ENCODE measurements around the gene SETD5. TPM values are rescaled to one million over a fixed set of nuclear protein-coding genes. Genes with fewer than 3 reads are reported as not detected.

The SETD5 gene
- total RNA-seq = 125 and 142 TPM in 2 replicates

GRCh38 chr3:9397332-9397905 lies at the start of gene SETD5:
TSS of gene SETD5 (plus strand) at chr3:9397615. CDS start at chr3:9428939, 31,324 bp downstream.
- intact Hi-C loops (cut with micrococcal nuclease) = loop anchor here (1.0 to 2.0 kb wide), 10 partner anchors 25 to 851 kb away; partner anchors contain the start of genes BRPF1, CRELD1, EMC3 and JAGN1

DNA sequence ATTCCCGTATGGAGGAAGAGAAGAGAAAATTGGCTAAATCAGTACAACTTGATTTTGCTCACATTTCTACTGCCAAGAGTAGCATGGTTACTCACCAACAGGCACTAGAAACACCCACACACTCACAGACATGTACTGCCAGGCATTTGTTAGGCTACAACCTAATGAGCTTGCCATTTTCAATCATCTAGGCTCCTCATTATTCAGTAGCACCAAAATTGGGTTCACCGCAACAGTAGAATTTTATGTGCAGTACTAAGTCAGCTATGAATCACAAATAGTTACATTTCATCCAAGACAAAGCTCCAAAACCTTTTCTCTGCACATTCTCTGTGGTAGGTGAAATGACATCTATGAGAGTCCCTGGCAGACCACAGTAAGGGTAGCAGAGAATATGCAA lies 49.5 kb upstream of the SETD5 start:
- intact Hi-C loops (cut with micrococcal nuclease) = no loop called here

DNA sequence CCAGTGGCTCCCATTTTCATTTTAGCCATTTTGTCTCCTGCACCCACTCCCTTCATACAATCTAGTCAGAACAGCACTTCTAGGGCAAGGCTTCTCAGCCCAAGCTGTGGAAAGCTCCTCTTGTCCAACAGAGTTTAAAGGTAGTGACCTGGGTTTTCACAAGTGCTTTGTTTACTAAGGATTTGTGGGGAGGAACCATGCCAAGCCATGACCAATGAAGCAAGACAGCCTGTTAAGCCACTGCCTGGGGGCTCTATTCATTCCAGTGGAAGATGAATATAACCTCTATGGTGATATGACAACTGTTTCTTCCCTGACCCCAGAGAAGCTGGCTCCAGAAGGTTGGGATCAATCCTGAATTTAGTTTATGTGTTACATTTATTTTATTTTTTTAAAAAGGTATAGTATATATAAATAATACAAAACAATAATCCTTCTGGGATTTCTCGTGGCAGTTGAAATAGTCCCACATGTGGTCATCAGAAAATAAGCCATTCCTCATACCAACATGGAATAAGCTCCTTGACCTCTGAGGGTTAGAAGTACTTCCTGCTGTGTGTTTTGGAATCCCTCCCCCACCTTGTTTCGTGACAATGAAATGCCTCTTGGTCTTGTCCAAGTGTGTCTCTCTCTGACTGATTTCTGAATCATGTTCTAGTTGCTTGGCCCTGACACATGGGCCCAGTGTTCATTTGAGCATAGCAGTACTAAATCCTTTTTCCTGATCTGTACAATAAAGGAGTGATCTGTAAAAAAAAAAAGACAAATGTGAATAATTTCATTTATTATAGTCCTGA lies 47.9 kb upstream of the SETD5 start:
- intact Hi-C loops (cut with micrococcal nuclease) = no loop called here

GRCh38 chr3:9351709-9352126 lies 45.7 kb upstream of the SETD5 start:
- intact Hi-C loops (cut with micrococcal nuclease) = loop anchor here (2.0 kb wide), 2 partner anchors 71 to 151 kb away; no protein-coding TSS in a partner anchor

DNA sequence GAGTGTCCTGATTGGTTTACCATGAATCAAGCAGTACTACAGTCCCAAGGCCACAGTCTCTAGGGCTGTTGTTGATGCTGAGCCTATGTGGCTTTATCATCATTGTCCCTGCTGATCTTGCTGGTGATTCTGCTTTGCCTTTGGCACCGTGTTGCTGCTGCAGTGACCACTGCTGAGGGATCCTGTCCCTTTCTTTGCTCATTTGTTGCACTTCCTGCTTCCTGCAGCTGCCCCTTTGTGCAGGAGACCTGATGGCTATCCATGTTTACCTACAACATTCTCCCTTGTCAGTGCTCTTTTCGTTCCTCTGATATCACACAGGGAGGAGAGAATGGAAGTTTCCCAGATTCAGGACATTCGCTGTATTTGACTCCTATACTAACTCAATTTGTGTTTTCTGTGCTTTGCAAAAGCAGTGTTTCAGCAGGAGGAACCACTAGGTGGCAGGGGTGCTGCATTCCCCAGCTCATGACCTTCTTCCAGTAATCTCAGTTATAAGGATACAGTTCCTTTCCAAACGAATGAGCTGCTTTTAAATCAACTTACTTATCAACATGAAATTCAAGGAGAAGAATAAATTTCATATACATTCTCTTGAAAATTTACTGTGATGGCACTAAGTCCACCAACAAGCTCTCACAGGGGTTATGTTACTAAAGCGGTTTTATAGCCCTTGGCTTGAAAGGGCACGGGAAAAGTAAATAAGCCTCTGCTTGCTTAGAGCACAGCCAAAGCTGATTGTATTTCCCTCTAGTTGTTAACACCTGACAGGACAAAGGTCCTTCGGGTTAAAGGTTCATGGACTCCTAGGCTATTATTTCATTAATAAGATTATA lies 44.3 kb upstream of the SETD5 start:
- intact Hi-C loops (cut with micrococcal nuclease) = loop anchor here (1.0 to 2.0 kb wide), 4 partner anchors 9 to 374 kb away; no protein-coding TSS in a partner anchor

DNA sequence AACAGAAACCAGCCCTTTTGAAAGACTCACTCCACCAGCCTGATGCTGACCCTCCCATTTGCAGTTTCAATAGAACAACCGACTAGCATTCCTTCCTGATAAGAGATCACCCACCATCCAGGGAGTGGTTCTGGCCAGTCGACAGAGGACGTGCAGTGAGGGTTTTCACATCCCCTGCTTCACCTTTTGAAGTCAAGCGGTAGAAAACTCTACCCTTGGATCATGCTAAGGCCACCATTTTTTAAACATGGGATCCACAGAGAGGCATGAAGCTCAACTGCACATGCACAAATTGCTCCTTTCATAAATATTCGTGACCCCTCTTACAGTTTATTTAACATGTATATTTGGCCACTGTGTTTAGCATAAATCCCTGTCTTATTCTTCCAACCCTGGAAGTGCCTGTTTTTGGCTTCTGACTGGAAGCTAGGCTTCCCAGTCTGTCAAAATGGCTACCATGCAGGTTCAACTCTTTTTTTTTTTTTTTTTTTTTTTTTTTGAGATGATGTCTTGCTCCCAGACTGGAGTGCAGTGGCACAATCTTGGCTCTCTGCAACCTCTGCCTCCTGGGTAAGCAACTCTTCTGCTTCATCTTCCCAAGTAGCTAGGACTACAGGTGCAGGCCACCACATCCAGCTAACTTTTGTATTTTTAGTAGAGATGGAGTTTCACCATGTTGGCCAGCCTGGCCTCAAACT lies 35.6 kb upstream of the SETD5 start:
- intact Hi-C loops (cut with micrococcal nuclease) = loop anchor here (1.0 to 10.0 kb wide), 7 partner anchors 9 to 399 kb away; partner anchors contain the start of genes BRPF1, MTMR14 and RAD18

- intact Hi-C loops (cut with micrococcal nuclease) = loop anchor here (1.0 to 10.0 kb wide), 8 partner anchors 10 to 400 kb away; partner anchors contain the start of genes BRPF1, MTMR14, RAD18 and SETD5
Measured at GRCh38 chr3:9362731-9363530, 34.5 kb upstream of the SETD5 start, which contains the start of gene THUMPD3. TSS of gene THUMPD3 (plus strand) at chr3:9363054. CDS start at chr3:9365069, 2,015 bp downstream.

DNA sequence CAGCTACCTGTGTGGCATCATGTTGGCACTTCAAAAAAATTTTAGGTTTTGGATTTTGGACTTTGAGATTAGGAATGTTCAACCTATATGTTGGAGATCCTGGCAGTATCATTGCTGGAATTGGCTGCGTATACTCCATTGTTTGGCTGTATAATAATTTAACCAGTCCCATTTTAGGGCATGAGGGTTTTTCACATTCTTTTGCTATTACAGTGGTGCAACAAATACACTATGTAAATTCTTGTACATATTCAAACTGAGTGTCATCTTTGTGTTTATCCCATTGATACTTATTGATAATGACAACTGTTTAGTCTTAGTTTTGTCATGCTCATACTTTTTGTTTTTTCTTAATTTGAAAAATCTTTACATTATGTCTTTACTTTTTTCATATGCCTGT lies 27.9 kb upstream of the SETD5 start:
- intact Hi-C loops (cut with micrococcal nuclease) = loop anchor here (10.0 kb wide), 1 partner anchor 195 kb away; no protein-coding TSS in a partner anchor

DNA sequence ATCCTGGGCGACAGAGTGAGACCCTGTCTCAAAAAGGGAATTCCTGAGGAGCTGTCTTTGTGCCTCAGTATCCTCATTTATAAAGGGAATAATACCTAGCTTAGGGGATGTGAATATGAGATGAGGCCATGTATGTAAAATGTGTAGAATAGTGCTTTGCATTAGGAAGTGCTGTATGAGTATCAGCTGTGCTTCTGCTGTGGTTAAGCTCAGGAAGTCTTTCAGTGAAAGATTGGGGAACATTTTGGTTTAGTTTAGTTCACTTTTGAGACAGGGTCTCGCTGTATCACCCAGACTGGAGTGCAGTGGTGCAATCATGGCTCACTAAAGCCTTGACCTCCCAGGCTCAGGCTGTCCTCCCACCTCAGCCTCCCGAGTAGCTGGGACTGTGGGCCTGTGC lies 23.9 kb upstream of the SETD5 start:
- intact Hi-C loops (cut with micrococcal nuclease) = no loop called here

- intact Hi-C loops (cut with micrococcal nuclease) = no loop called here
Measured at GRCh38 chr3:9377981-9378380, 19.4 kb upstream of the SETD5 start.

GRCh38 chr3:9379327-9379726 lies 18.1 kb upstream of the SETD5 start:
- intact Hi-C loops (cut with micrococcal nuclease) = no loop called here

DNA sequence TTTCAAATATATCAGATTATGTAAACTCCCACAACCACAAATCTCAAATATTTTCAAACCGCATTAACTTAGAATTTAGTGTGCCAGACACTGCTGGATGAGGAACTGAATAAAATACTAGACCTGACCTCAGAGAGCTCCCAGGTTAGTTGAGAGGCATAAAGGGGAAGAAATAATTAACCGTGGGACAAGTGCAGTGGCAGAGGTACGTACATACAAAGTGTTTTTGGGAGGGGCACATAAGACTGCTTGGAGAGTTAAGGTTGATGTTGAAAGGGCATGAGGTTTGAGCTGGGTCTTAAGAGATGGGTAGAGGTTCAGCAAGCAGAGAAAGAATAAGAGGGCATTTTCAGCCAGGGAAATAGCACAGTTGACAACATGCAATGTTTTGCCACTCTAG lies 17.4 kb upstream of the SETD5 start:
- intact Hi-C loops (cut with micrococcal nuclease) = no loop called here

GRCh38 chr3:9384141-9384828 lies 13.1 kb upstream of the SETD5 start:
- intact Hi-C loops (cut with micrococcal nuclease) = no loop called here

DNA sequence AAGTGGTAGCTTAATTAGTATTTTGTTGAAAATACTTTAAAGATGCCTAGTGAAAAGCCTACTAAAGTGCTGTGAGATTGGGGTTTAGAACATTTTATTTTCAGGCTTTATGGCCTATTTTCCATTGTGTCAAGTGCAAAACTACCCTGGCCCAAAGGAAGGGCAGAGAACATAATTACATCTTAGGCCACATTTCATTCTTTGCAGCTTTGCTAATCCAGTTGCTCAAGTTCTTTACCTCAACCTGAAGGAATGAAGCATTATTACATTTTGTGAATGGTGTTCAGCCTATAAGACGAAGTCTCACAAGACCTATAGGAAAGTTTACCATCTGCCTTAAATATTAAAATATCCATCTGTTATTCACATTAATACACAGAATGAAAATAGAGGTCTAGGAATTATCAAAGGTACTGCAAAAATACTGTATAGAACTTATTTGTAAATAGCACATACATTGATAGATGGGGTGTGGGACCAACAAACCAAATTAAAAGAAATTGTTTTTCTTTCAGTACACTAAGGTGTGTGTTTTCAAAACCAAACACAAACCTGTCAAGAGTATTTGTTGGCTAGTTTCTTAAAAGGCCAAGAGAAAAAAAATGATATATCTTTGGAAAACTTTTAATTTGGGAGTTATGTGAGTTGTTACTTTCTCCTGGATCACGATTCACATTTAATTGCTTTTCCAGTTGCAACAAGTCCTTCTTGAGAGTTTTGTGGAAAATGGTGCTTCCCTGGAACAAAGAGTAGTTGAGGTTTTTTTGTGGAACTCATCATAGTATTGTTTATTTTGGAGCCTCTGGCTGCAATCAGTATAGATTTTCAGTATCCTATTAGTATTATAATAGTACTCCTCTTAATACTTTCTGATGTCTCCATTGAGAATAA lies 12.0 kb upstream of the SETD5 start:
- intact Hi-C loops (cut with micrococcal nuclease) = no loop called here

- intact Hi-C loops (cut with micrococcal nuclease) = no loop called here
Measured at GRCh38 chr3:9386078-9386459, 11.3 kb upstream of the SETD5 start.

GRCh38 chr3:9386501-9387321 lies 10.7 kb upstream of the SETD5 start:
- intact Hi-C loops (cut with micrococcal nuclease) = no loop called here

DNA sequence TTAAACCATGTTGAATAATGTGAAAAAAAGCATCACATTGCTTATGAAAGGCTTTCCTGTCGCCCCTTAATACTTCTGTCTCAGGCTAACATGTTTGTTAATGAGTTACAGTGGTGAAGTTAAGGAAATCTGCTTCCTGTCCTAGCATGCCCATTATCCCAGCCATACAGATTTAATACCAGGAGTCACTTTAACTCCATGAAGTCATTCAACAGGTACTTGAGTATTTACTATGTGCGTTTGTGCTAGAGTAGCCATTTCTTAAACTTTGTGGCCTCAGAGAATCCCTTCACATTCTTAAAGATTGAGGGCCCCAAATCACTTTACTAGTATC lies 10.1 kb upstream of the SETD5 start:
- intact Hi-C loops (cut with micrococcal nuclease) = no loop called here

DNA sequence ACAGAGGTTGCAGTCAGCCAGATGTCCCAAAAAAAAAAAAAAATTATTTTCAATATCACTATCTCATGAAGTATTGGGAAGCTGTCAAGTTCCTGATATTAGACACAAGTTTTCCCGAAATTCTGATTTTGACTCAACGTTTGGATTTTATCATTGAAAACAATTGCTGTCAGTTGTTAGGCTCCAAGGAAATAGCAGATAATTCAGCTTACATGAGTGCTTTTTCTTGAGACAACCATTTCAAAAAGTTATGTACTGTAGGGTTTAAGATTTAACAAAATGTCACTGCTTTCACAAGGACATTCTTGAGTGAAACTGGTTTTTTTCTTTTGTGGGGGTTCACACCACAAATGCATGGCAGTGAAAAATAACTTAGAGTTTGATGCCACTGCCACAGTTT lies 9.3 kb upstream of the SETD5 start:
- intact Hi-C loops (cut with micrococcal nuclease) = no loop called here

All from T-helper 2 cell treated with Interferon-gamma antibody and Interleukin-4, amounts not matched to agents 100 ng/mL and 5 ng/mL, for 36 hours (primary cell).